ENCODE data around the gene MLF2.
A peak's percentile ranks its signal among the peaks of the same experiment; 100 is the strongest.
"Not testable (repeated sequence)": the region's sequence is repeated elsewhere in the genome, so short reads cannot be mapped to it uniquely, and the experiment has no call there.

The MLF2 gene

DNA sequence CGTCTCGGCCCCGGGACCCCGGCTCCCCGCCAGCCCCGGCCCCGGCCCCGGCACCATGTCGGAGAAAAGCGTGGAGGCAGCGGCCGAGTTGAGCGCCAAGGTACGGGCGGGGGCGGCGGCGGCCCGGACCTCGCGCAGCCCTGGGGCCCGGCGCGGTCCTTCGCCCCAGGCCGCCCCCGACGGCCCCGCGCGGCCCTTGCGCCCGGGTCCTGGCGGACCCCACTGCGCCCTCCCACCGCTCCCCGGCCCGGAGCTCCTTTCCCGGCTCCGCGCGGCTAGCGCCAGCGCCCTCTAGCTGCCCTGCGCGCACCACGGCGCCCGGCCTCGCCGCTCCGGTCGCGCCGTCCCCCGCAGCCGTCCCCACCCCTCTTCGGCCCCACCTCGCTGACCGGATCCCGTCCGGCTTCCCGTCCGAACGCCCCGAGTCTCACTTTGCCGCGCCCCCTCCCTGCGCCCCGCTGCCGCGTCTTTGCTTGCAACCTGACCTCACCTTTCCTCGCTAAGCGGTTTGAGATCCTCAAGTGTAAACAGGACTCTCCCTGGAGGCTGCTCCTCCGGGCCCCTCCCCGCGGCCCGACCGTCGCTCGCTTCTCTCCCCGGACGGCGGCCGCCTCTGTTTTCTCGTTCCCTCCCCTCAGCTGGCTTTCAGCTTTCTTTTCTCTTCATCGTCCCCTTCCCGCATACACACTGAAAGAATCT lies 13.9 kb upstream of the MLF2 start:
- peak; percentile 81 for FAIRE-seq
- peak; percentile 63 for DNase-seq (ENCODE audit: extremely low spot score, insufficient read length, low read depth)

DNA sequence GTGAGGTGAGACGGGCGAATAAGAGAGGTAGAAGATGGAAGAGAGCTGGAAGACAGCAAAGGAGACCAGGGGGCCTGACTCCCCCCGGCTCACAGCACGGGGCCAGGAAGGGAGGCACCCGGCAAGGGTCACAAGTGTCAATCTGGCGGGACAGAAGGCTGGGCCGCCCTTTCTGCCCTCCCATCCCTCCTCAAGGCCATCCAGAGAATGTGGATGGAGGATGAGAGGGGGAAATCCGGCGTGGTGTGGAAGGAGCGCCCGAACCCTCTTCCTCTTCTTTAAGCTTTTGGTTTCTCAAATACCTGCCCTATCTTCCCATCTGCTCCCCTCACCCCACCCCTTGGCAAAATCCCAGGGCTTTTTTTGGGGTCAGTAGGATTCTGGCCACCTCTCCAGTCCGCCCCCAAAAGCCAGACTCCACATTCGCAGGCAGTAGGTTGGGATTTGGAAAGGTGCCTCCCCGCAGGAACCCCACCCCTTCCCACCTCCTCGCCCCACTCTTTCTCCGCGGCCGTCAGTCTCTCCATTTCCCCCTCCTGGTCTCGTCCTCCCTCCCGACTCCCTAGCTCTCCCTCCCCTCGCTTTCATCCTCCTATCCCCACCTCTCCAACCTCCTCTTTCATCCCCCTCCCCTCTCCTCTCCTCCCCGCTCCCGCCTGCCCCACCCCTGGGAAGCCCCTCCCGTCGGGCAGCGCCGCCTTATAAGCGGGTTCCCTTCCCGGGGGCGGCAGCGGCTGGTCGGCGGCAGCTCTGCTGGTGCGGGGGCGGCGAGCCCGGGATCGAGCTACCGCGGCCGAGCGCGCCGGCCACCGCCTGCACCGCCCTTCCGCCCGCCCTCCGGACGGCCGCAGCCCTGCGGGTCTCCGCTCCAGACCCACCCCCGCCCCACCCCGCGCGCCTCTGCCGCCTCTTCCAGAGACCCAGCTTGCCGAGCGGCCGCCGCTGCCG lies 13.0 kb upstream of the MLF2 start, which contains the start of gene PTMS:
TSS of gene PTMS (plus strand) at position 730 of the 948 bp plus-strand sequence. CDS start 343 bp downstream, outside the sequence.
- FAIRE-seq: peak; percentile 70
- no peak for DNase-seq (ENCODE audit: extremely low spot score, insufficient read length, low read depth)

- DNase-seq (ENCODE audit: extremely low spot score, insufficient read length, low read depth) (no peak), FAIRE-seq (no peak)
Measured at GRCh38 chr12:6765048-6765633, 12.2 kb upstream of the MLF2 start.

- DNase-seq (ENCODE audit: extremely low spot score, insufficient read length, low read depth) (peak; percentile 86), FAIRE-seq (peak; percentile 98)
Measured at GRCh38 chr12:6764011-6764828, 11.3 kb upstream of the MLF2 start.

DNA sequence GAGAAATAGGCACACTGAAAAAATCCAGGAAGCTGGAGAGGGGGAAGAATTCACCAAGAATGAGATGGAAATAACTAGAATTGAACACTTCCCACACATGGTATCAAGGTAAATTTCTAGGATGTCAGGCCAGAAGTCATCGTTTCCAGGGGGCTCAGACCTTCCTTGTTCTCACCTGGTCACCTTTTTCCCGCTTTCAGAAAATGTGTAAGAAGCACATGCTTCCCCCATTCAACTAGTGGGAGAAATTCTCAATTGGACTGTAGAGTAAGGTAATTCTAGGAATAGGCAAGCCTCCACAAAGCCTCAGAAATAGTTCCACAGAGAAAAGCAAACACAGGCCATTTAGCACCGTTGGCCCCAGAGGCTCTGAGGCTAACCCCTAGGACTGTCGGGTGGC lies 10.4 kb upstream of the MLF2 start:
- FAIRE-seq (no peak), DNase-seq (ENCODE audit: extremely low spot score, insufficient read length, low read depth) (no peak)

DNA sequence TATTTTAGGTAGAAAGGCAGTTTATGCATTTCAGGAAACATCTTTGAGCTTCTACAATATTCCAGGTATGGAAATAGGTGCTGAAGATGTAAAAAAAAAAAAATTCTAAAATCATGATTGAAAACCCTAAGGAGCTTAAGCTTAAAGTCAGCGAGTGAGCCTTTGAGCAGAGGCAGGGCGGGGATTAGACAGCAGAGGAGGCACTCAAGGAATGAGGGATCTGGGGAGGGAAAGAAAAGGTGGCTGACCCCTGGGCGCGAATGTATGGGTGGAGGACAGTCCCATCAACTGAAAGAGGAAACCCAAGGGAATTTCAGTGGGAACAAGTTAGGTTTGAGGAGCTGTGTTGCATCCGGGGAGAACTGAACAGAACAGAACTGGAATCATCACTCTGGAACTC lies 6.8 kb upstream of the MLF2 start:
- FAIRE-seq (no peak), DNase-seq (ENCODE audit: extremely low spot score, insufficient read length, low read depth) (no peak)

GRCh38 chr12:6758506-6759095 lies 5.7 kb upstream of the MLF2 start:
- FAIRE-seq: peak; percentile 41
- no peak for DNase-seq (ENCODE audit: extremely low spot score, insufficient read length, low read depth)

GRCh38 chr12:6757028-6757690 lies 4.2 kb upstream of the MLF2 start:
- DNase-seq (ENCODE audit: extremely low spot score, insufficient read length, low read depth): no peak
- no peak for FAIRE-seq

- no peak for DNase-seq (ENCODE audit: extremely low spot score, insufficient read length, low read depth)
- FAIRE-seq: no peak
Measured at GRCh38 chr12:6754411-6754810, 1.5 kb upstream of the MLF2 start.

DNA sequence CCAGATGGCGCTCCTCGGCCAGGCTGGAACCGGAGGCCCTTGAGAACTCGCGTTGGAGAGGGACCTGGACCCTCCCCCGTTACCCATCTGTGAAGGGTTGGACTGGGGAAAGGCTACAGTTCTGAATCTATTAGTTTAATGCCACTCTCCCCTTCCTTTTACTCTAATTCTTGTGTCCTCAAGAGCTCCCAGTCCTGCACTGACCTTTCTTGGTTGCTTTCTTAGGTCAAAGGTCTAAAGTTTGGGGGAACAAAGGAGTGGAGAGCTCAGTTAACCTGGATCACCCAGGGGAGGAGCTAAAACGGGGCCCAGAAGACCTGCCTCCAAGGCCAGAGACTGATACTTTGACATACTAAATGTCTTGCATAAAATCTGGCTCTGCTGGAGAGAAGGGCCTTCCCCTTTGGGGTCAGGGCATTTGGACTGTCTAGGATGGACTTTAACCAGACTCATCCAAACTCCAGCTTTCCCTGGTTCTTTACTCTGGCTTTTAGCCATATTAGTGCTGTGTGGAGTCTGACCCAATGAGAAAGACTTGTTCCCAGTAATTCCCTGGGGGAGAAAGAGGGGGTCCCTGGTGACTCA lies 923 bp upstream of the MLF2 start:
- FAIRE-seq (no peak), DNase-seq (ENCODE audit: extremely low spot score, insufficient read length, low read depth) (no peak)

- no peak for DNase-seq (ENCODE audit: extremely low spot score, insufficient read length, low read depth)
- no peak for FAIRE-seq
Measured at GRCh38 chr12:6752167-6752920, 597 bp downstream of the MLF2 start.

DNA sequence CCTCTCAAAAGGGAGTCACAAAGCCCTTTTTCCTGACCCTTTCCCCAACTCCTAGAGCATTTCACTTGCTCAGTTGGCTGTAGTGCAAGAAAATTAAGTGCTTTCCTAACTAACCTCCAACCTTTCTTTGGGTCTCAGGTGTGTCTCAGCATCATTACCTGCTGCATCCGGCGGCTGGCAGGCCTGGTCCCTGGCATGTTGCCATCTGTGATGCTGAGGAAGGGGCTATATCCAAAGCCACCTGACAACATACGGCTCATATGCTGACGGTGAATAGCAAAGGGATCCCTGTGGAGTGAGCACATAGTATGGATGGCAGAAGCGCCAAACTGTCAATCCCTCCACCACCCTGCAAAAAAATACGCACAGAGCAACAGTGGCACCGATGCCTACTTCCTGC lies 1.2 kb downstream of the MLF2 start:
- no peak for FAIRE-seq
- DNase-seq (ENCODE audit: extremely low spot score, insufficient read length, low read depth): no peak

DNA sequence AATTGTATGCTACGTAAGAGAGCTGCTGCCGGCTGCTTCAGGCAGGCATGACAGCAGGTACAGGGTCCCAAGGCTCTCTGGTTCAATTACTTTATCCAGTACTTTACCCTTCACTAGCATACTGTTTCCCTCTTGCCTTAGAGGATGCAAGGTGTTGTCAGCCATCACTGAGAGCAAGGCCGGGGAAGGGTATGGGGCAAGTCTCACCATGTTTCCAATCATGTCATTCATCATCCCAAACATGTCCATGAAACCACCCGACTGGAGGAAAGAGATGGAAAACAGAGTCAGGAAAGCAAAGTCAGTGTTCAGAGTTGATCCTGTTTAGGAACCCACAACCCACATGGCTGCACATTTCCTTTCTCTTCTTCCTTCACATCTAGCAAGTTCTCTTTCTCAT lies 2.4 kb downstream of the MLF2 start:
- FAIRE-seq (no peak), DNase-seq (ENCODE audit: extremely low spot score, insufficient read length, low read depth) (no peak)

DNA sequence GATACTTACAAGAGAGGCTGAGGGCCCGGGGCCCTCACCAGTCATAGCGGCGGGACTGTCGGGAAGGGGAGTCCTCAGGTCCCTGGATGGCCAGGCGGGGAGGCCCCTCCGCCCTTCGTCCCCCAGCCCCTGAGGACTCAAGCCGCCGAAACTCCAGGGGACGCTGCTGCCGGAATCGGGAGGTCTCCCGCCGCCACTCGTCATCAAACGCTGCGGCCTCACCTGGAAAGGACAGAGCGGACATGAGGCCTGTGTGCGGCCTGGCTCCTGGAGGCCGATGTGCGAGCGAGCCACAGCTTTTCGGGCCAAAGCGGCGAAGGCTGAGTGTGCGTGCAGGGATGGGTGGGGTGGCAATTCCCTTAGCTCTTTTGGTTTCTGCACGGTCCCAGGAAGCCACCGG lies 4.2 kb downstream of the MLF2 start:
- FAIRE-seq: no peak

DNA sequence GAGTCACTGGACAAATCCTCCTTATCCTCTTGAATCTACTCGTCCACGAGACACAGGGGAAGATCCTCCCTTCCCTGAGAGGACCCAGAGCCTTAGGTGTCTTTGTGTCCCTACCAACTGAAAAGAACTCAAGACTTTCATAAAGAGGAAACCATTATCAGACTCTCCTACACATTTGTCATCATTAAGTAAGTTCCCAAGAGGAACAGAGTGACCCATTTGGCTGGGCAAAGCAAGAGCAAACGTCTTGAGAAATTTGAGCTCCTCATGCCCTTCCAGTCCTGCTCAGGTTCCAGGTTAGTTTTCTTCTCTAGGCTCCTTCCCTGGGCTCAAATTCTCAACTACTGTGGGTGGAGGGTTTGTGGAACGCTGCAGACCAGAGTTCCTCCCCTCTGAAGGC lies 5.7 kb downstream of the MLF2 start:
- DNase-seq (ENCODE audit: extremely low spot score, insufficient read length, low read depth) (no peak), FAIRE-seq (no peak)

More for the DNA sequence above, 4.2 kb downstream of the MLF2 start:
- DNase-seq (ENCODE audit: extremely low spot score, insufficient read length, low read depth): no peak

DNA sequence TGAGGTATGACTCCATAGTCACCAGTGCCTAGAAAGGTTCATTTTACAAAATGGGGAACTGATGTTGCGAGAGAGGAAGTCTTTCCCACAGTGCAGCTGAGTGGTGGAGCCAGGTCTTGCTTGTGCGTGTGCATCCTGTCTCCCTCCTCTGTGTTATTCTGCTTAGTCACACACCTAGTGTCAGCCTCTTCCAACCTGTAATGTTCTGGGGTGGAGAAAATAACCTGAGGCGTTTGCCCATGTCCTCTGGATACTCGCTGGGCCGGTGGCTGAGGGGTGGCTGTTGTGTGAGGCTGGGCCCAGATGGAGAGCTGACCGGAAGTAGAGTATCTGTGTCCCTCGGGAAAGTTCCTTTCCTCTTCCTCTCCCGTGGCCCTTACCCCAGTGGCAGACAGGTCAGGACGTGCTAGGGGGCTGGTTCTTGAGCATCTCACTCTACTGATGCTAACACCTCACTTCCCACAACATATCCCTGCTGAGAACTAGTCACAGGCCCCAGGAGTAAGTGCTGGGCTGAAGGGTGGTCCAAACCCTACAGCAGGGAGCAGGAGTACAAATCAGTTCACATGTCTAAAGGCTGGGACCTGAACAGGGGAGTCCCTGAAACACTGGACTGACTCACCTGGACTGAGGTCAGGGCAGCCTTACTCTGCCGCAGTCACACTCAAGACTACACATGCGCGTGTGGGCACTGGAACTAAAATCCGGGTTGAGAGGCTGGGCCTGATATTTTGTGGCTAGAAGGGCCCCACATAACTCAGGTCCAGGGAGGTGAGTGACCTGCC lies 7.0 kb downstream of the MLF2 start:
- FAIRE-seq (peak; percentile 73), DNase-seq (ENCODE audit: extremely low spot score, insufficient read length, low read depth) (no peak)

DNA sequence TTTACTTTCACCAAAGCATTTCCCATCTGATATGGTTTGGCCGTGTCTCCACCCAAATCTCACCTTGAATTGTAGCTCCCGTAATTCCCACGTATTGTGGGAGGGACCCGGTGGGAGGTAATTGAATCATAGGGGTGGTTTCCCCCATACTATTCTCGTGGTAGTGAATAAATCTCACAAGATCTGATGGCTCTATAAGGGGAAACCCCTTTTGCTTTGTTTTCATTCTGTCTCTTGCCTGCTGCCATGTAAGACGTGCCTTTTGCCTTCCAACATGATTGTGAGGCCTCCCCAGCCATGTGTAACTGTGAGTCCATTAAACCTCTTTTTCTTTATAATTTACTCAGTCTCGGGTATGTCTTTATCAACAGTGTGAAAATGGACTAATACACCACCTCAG lies 9.6 kb downstream of the MLF2 start:
- DNase-seq (ENCODE audit: extremely low spot score, insufficient read length, low read depth); FAIRE-seq: not testable (repeated sequence)

Data from GM18507 (cell line).